B cell (primary cell): Measurements from ENCODE around the gene TSEN2. TPM values are rescaled to one million over a fixed set of nuclear protein-coding genes. Genes with fewer than 3 reads are reported as not detected.

ENCODE experiments used
- ATAC-seq: fragments of 200-7000 bp; cut with Tn5 transposase; one replicate; pipeline ENCODE4 v1.10.0; 2021; ENCODE audit warnings: low read depth, mild to moderate bottlenecking, moderate number of reproducible peaks, moderate library complexity
- CTCF ChIA-PET: fragments of 350-600 bp; sonication (Branson Sonifier 250); formaldehyde crosslinking; loops from one replicate; lab custom pipeline; 2021; ENCODE audit warnings: antibody characterized with exemption, inconsistent platforms; lab: Charles Lee
- POLR2A ChIA-PET: fragments of 350-600 bp; sonication (Branson Sonifier 250); formaldehyde crosslinking; loops from one replicate; lab custom pipeline; 2021; ENCODE audit warnings: antibody characterized with exemption; lab: Charles Lee
- DNase-seq: peaks from one replicate; pipeline ENCODE4 v3.0.0; 2013
- H2AFZ ChIP-seq: 2 replicates; pipeline ENCODE4 v1.6.1; 2012; ENCODE audit warnings: mild to moderate bottlenecking, low read depth, low read length; ENCODE audit not compliant: insufficient read depth, poor library complexity, severe bottlenecking
- H3K27ac ChIP-seq, 2 donors: 1 replicate in 1 of 2; 2 replicates in 1 of 2; pipeline ENCODE4 v1.5.1; 2012 to 2013; ENCODE audit warnings: low read length in 2 of 2, mild to moderate bottlenecking in 2 of 2, moderate library complexity in 1 of 2
- H3K27me3 ChIP-seq, 4 experiments: fragments of 200-600 bp in 1 of 4; sonication (generic) in 1 of 4; replicated peaks in 1 of 4; 1 replicate in 2 of 4; 2 replicates in 2 of 4; pipeline versions ENCODE4 v1.6.1 to v1.7.0; 2013 to 2016; ENCODE audit warnings: low read length in 3 of 4, mild to moderate bottlenecking in 2 of 4, mixed read lengths in 1 of 4, moderate library complexity in 1 of 4; ENCODE audit not compliant: insufficient read depth in 4 of 4, control insufficient read depth in 3 of 4; ENCODE audit errors: control extremely low read depth in 1 of 4
- H3K36me3 ChIP-seq, 2 experiments: replicated peaks in 1 of 2; 1 replicate in 1 of 2; 2 replicates in 1 of 2; pipeline versions ENCODE4 v1.6.1 to v1.7.1; 2013; ENCODE audit warnings: low read length in 1 of 2; ENCODE audit not compliant: insufficient read depth in 2 of 2, control insufficient read depth in 1 of 2; ENCODE audit errors: control extremely low read depth in 1 of 2, extremely low read depth in 1 of 2
- H3K4me1 ChIP-seq, 2 donors: fragments of 200-600 bp in 1 of 2; sonication (generic) in 1 of 2; 1 replicate in 1 of 2; 2 replicates in 1 of 2; pipeline versions ENCODE4 v1.5.1 to v1.6.1; 2013 to 2017; ENCODE audit warnings: low read length in 2 of 2; ENCODE audit not compliant: control insufficient read depth in 2 of 2, insufficient read depth in 2 of 2
- H3K4me2 ChIP-seq: replicated peaks from 2 replicates; pipeline ENCODE3; 2012; ENCODE audit warnings: mild to moderate bottlenecking, low read depth, low read length; ENCODE audit not compliant: poor library complexity, severe bottlenecking
- H3K4me3 ChIP-seq, 5 experiments: fragments of 200-600 bp in 1 of 5; sonication (generic) in 1 of 5; 1 replicate in 3 of 5; 2 replicates in 2 of 5; pipeline versions ENCODE4 v1.5.1 to v1.7.0; 2011 to 2016; ENCODE audit warnings: low read length in 4 of 5, mild to moderate bottlenecking in 4 of 5, low read depth in 2 of 5, control low read depth in 1 of 5, moderate library complexity in 1 of 5; ENCODE audit not compliant: insufficient read depth in 1 of 5; ENCODE audit errors: control extremely low read depth in 1 of 5, extremely low read depth in 1 of 5
- H3K79me2 ChIP-seq: fragments of 200-600 bp; sonication (generic); one replicate; pipeline ENCODE4 v1.6.0; 2016; ENCODE audit warnings: low read length; ENCODE audit not compliant: control insufficient read depth, insufficient read depth
- H3K9ac ChIP-seq: fragments of 200-600 bp; sonication (generic); 2 replicates; pipeline ENCODE4 v1.6.1; 2017; ENCODE audit warnings: mild to moderate bottlenecking, low read length, moderate library complexity
- H3K9me3 ChIP-seq, 3 donors: one replicate each; pipeline versions ENCODE4 v1.6.1 to v1.7.1; 2013; ENCODE audit warnings: low read length in 2 of 3; ENCODE audit not compliant: control insufficient read depth in 2 of 3, insufficient read depth in 1 of 3; ENCODE audit errors: control extremely low read depth in 1 of 3
- H4K20me1 ChIP-seq: 2 replicates; pipeline ENCODE4 v1.6.0; 2012; ENCODE audit warnings: mild to moderate bottlenecking, low read length; ENCODE audit not compliant: insufficient read depth, control insufficient read depth, poor library complexity, severe bottlenecking
- H3K27ac Mint-ChIP-seq: one replicate; pipeline ENCODE4 v1.8.0; 2021; ENCODE audit warnings: mixed read lengths
- H3K27me3 Mint-ChIP-seq: one replicate; pipeline ENCODE4 v1.8.0; 2021; ENCODE audit warnings: mixed read lengths
- H3K4me1 Mint-ChIP-seq: one replicate; pipeline ENCODE4 v1.8.0; 2021; ENCODE audit warnings: mixed read lengths
- H3K4me3 Mint-ChIP-seq: one replicate; pipeline ENCODE4 v1.8.0; 2021; ENCODE audit warnings: mixed read lengths
- H3K9me3 Mint-ChIP-seq: one replicate; pipeline ENCODE4 v1.8.0; 2022; ENCODE audit warnings: mixed read lengths; ENCODE audit not compliant: insufficient read depth
- CTCF ChIP-seq: fragments of 200-600 bp; IDR thresholded peaks from one replicate; pipeline ENCODE4 v1.8.0; 2022; ENCODE audit warnings: antibody characterized with exemption, mild to moderate bottlenecking
- EZH2 ChIP-seq: IDR thresholded peaks from 2 replicates; pipeline ENCODE4 v1.6.1; 2012; ENCODE audit warnings: borderline replicate concordance, low read depth, mild to moderate bottlenecking, moderate library complexity, low read length; ENCODE audit not compliant: insufficient read depth, poor library complexity, severe bottlenecking
- WGBS: methylation state at CpG from one replicate; pipeline ENCODE4 v1.1.5; 2013; ENCODE audit warnings: missing lambda C conversion rate; ENCODE audit not compliant: insufficient coverage; 5-methylcytosine and 5-hydroxymethylcytosine counted together
- intact Hi-C: fragments of 100-400 bp; cut with micrococcal nuclease; formaldehyde crosslinking; loops from one replicate; pipeline ENCODE4 v1.10.0; 2022
- polyA plus RNA-seq: library from polyadenylated mRNA; depleted of rRNA; stranded (reverse); fragments of >200 nt; gene quantifications from 2 replicates; pipeline ENCODE4 v1.2.3, GENCODE V29; 2012
- total RNA-seq, 2 donors: library from RNA; stranded (reverse); fragments of 120-200 nt in 1 of 2; gene quantifications; 1 replicate in 1 of 2; 2 replicates in 1 of 2; pipeline versions ENCODE4 v1.2.3 to v1.2.4, GENCODE V29; 2013 to 2022

TSEN2 gene
- total and polyA plus RNA-seq, 2 donors (not counting 1 experiment from before 2014, with no cell fraction given), result 13.4 to 17.6 TPM

DNA sequence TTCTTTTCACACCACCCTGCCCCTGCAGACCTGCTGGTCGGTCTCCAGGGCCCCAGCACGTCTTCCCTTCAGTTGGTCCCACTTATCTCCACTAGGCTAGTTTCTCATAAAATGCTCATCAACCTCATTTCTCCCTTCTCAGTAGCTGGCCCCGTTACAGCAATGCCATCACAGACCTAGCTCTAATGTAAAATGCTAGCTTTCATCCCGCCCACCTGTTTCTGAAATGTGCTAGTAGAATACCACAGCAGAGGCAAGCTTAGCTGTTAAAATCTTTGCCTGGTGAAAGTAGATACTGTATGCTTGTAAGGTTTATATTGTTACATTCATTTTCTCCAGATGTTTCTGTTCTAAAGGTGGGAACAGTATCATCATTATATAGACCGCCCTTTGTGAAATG lies 47.9 kb downstream of the TSEN2 start:
- H4K20me1 ChIP-seq, result no peaks in the 10 kb centered on the region
- H3K27me3 ChIP-seq, result no peaks in the 10 kb centered on the region
- no peaks in the 10 kb centered on the region for H3K4me1 Mint-ChIP-seq
- intact Hi-C loops, result no loop called here
- H3K36me3 ChIP-seq, result peaks cover 5 to 30% of the 10 kb centered on the region in 2 experiments
- ChIA-PET POLR2A (no interaction called here), CTCF (no interaction called here)
- 100% methylated on average over 2 of the region's 5 CpGs for WGBS
- H3K4me3 ChIP-seq, result no peak overlapping the region
- ATAC-seq (no peak), DNase-seq (no peak)
- H3K4me1 ChIP-seq, result no peaks in the 10 kb centered on the region
- no peak overlapping the region for H3K4me2 ChIP-seq
- H3K9ac ChIP-seq, result no peak overlapping the region
- H3K27ac ChIP-seq, result no peak overlapping the region
- H3K9me3 Mint-ChIP-seq, result no peaks in the 10 kb centered on the region
- H2AFZ ChIP-seq, result no peak overlapping the region
- H3K9me3 ChIP-seq, result no peaks in the 10 kb centered on the region
- H3K27ac Mint-ChIP-seq, result no peak overlapping the region
- no peaks in the 10 kb centered on the region for H3K79me2 ChIP-seq
- H3K4me3 Mint-ChIP-seq, result no peak overlapping the region
- TF ChIP-seq EZH2, result no peak
- TF ChIP-seq CTCF, result no peak
- H3K27me3 Mint-ChIP-seq, result no peaks in the 10 kb centered on the region

GRCh38 chr3:12536423-12536822 lies 52.1 kb downstream of the TSEN2 start:
- DNase-seq (no peak), ATAC-seq (no peak)
- Histone ChIP-seq H3K4me2 (no peak overlapping the region), H3K27me3 (no peaks in the 10 kb centered on the region), H2AFZ (no peak overlapping the region), H3K4me1 (no peaks in the 10 kb centered on the region), H3K36me3 (peaks cover 7 to 16% of the 10 kb centered on the region in 2 experiments), H3K4me3 (no peak overlapping the region), H3K9me3 (no peaks in the 10 kb centered on the region), H3K79me2 (no peaks in the 10 kb centered on the region), H3K9ac (no peak overlapping the region), H3K27ac (no peak overlapping the region), H4K20me1 (no peaks in the 10 kb centered on the region)
- no peaks in the 10 kb centered on the region for H3K4me1 Mint-ChIP-seq
- H3K4me3 Mint-ChIP-seq, result no peak overlapping the region
- ChIA-PET CTCF (no interaction called here), POLR2A (no interaction called here)
- intact Hi-C loops, result no loop called here
- H3K27me3 Mint-ChIP-seq, result no peaks in the 10 kb centered on the region
- H3K9me3 Mint-ChIP-seq, result no peaks in the 10 kb centered on the region
- TF ChIP-seq EZH2, result no peak
- no peak for TF ChIP-seq CTCF
- H3K27ac Mint-ChIP-seq, result no peak overlapping the region
- WGBS, result 100% methylated on average over 2 of the region's 6 CpGs
